ENCODE data around the gene RBFOX1.

RBFOX1 gene

GRCh38 chr16:7581175-7581574, 248.5 kb downstream of the RBFOX1 start:
- no peaks in the 10 kb centered on the region for H3K36me3 ChIP-seq
- H3K4me3 ChIP-seq (ENCODE audit: low read depth, low read length): no peak overlapping the region
- DNase-seq: no peak
- TF ChIP-seq CTCF (IDR thresholded peaks at IDR 0.05; ENCODE audit: low read depth, low read length): no peak
- no peaks in the 10 kb centered on the region for H3K27me3 ChIP-seq
- H3K9me3 ChIP-seq: no peaks in the 10 kb centered on the region
- no peaks in the 10 kb centered on the region for H3K4me1 ChIP-seq

GRCh38 chr16:7583396-7583795, 250.8 kb downstream of the RBFOX1 start:
- no peaks in the 10 kb centered on the region for H3K27me3 ChIP-seq
- H3K36me3 ChIP-seq: no peaks in the 10 kb centered on the region
- no peak overlapping the region for H3K4me3 ChIP-seq (ENCODE audit: low read depth, low read length)
- no peaks in the 10 kb centered on the region for H3K9me3 ChIP-seq
- no peak for TF ChIP-seq CTCF (IDR thresholded peaks at IDR 0.05; ENCODE audit: low read depth, low read length)
- H3K4me1 ChIP-seq: no peaks in the 10 kb centered on the region
- no peak for DNase-seq

GRCh38 chr16:7584561-7584960, 251.9 kb downstream of the RBFOX1 start:
- no peak for TF ChIP-seq CTCF (IDR thresholded peaks at IDR 0.05; ENCODE audit: low read depth, low read length)
- Histone ChIP-seq H3K36me3 (no peaks in the 10 kb centered on the region), H3K9me3 (no peaks in the 10 kb centered on the region), H3K27me3 (no peaks in the 10 kb centered on the region), H3K4me3 (ENCODE audit: low read depth, low read length) (no peak overlapping the region), H3K4me1 (no peaks in the 10 kb centered on the region)
- DNase-seq: no peak

GRCh38 chr16:7585705-7586104, 253.1 kb downstream of the RBFOX1 start:
- H3K4me3 ChIP-seq (ENCODE audit: low read depth, low read length): no peak overlapping the region
- no peak for TF ChIP-seq CTCF (IDR thresholded peaks at IDR 0.05; ENCODE audit: low read depth, low read length)
- H3K36me3 ChIP-seq: no peaks in the 10 kb centered on the region
- no peaks in the 10 kb centered on the region for H3K4me1 ChIP-seq
- no peaks in the 10 kb centered on the region for H3K9me3 ChIP-seq
- H3K27me3 ChIP-seq: no peaks in the 10 kb centered on the region
- no peak for DNase-seq

- TF ChIP-seq CTCF (IDR thresholded peaks at IDR 0.05; ENCODE audit: low read depth, low read length): no peak
- H3K27me3 ChIP-seq: no peaks in the 10 kb centered on the region
- DNase-seq: no peak
Measured at GRCh38 chr16:7590934-7591333, 258.3 kb downstream of the RBFOX1 start.

GRCh38 chr16:7596308-7596707, 263.7 kb downstream of the RBFOX1 start:
- no peak for DNase-seq
- no peaks in the 10 kb centered on the region for H3K9me3 ChIP-seq
- no peak overlapping the region for H3K4me3 ChIP-seq (ENCODE audit: low read depth, low read length)
- no peaks in the 10 kb centered on the region for H3K36me3 ChIP-seq
- H3K4me1 ChIP-seq: no peaks in the 10 kb centered on the region
- TF ChIP-seq CTCF (IDR thresholded peaks at IDR 0.05; ENCODE audit: low read depth, low read length): no peak
- H3K27me3 ChIP-seq: no peaks in the 10 kb centered on the region

More at GRCh38 chr16:7590934-7591333, 258.3 kb downstream of the RBFOX1 start:
- Histone ChIP-seq H3K9me3 (no peaks in the 10 kb centered on the region), H3K4me1 (no peaks in the 10 kb centered on the region), H3K36me3 (no peaks in the 10 kb centered on the region), H3K4me3 (ENCODE audit: low read depth, low read length) (no peak overlapping the region)

Data from BE2C (cell line).